NCI-H2227 (cell line): Measurements from ENCODE around the gene NAT8L.

Source experiments
- DNase-seq: peaks from one replicate; lab custom pipeline; 2025; ENCODE audit not compliant: unreplicated experiment; lab: John Stamatoyannopoulos, UW

Gene NAT8L

DNA sequence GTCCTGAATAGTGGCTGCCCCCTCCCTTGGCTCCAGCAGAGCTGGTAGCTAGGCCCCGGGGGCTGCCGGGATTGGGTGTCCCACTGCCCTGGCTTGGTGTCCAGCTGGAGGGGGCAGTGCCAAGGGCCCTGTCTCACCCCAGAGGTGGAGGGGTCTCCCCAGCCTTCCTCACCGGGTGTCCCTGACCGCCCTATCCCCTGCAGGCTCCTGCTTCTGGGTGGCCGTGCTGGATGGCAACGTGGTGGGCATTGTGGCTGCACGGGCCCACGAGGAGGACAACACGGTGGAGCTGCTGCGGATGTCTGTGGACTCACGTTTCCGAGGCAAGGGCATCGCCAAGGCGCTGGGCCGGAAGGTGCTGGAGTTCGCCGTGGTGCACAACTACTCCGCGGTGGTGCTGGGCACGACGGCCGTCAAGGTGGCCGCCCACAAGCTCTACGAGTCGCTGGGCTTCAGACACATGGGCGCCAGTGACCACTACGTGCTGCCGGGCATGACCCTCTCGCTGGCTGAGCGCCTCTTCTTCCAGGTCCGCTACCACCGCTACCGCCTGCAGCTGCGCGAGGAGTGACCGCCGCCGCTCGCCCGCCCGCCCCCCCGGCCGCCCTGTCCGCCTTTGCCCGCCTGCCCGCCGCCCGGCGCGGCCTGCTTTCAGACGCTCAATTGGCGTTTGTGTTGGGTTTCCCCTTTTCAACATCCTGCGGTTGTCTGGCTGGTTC, 4.6 kb downstream of the NAT8L start:
- no peak for DNase-seq

DNA sequence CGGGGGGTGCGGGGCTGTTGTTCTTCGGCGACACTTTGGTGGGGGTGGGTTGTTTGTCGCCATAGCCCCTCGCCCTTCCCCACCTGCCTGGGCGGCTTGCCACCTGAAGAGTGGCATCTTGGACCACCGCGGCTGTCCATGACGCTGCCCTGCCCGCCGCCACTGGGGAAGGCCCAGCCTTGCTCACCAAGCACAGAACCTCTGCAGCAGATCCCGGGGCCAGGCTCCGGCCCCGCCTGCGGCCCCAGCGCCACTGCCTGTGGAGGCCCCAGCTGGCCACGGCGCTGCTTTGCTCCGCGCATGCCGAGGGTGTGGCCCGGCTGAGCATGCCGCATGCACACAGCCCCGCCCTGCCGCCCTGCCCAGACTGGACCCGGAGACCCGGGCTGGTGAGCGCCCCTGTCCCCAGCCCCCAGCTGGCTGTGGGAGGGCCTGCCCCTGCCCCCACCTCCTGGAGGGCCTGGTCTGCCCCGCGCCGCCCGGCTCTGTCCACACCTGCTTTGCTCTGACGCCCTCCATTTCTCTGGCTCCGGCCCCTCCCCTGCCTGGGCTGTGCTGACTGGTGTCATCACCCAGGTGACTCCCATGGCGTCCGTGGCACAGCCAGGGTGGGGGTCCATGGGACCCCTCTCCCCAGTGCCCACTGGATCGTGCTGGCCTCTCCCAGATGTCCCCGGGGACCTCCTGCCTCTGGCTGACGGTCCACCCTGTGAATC, 5.3 kb downstream of the NAT8L start:
- DNase-seq = no peak

GRCh38 chr4:2065106-2065930, 6.2 kb downstream of the NAT8L start:
- no peak for DNase-seq

GRCh38 chr4:2066011-2066551, 7.0 kb downstream of the NAT8L start:
- no peak for DNase-seq

GRCh38 chr4:2066571-2067445, 7.7 kb downstream of the NAT8L start:
- no peak for DNase-seq

- no peak for DNase-seq
These were observed 8.5 kb downstream of the NAT8L start for GRCh38 chr4:2067446-2068197.

GRCh38 chr4:2068198-2068470, 9.0 kb downstream of the NAT8L start:
- DNase-seq = no peak

DNA sequence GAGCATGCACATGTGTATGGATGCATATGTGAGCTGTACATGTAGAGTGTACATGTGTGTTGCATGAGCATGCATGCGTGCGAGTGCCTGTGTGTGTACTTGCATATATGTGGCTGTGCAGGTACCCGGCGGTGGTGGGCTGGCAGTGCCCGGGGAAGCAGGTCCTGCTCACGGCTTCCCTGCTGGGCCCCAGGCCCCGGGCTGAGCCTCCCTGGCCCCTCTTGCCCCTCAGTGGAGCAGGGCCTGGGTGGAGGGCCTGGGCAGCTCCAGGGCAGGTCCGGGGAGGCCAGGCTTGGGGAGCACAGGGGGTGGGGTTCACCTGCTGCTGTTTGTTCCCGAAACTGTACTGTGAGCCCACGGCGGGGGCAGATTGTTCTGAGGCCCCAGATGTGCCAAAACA, 9.4 kb downstream of the NAT8L start:
- DNase-seq = no peak

DNA sequence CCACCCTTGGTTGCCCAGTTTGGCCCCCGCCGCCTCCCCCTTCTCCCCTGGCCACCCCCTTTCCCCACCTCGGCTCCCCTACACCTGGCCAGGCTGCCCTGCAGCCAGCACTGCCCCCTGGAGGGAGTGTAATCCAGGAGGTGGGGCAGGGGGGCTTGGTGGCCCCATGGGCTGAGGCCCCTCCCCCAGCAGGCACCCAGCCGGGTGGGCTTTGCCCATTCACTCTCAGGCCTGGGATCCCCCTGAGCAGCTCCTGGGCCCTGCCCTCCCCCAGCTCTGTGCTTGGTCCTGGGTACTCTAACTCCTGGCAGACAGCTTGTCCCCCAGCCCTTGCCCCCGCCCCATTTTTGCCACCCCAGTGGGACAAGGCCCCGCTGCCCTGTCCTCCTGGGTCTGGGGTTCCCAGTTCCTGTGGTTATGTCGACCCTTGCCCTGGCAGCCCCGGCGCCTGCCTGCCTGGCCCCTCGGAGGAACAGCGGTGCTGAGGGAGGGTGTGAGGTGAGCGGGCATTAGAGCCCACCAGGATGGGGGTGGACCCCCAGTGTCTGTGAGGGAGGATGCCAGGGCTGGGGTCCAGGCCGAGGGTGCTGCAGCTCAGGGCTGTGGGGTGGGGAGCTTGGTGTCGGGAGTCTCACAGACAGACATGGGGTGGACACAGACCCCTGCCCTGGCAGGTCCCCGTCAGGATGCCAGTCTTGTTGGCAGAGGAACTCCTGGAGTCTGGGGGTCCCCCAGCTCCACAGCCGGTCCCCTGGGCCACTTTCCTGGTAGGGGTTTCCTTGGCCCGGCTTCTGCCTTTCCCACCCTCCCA, 10.2 kb downstream of the NAT8L start:
- no peak for DNase-seq

DNA sequence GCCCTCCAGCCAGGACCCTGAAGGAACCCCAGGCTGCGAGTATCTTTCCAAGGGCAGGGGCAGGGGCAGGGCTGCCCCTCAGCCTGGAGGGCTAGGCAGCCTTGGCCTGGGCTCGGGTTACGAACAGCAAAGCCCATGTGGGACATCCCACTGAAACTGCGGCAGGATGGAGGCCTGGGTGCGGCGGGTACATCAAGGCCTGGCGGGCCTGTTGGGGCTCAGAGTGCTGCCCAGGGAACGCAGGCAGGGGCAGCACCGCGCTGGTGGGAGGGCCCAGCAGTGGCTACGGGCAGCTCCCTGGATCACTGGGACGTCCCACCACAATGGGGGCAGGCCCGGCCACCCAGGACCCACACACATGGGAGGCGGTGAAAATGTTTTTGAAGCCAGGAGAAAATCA, 10.9 kb downstream of the NAT8L start:
- no peak for DNase-seq

DNA sequence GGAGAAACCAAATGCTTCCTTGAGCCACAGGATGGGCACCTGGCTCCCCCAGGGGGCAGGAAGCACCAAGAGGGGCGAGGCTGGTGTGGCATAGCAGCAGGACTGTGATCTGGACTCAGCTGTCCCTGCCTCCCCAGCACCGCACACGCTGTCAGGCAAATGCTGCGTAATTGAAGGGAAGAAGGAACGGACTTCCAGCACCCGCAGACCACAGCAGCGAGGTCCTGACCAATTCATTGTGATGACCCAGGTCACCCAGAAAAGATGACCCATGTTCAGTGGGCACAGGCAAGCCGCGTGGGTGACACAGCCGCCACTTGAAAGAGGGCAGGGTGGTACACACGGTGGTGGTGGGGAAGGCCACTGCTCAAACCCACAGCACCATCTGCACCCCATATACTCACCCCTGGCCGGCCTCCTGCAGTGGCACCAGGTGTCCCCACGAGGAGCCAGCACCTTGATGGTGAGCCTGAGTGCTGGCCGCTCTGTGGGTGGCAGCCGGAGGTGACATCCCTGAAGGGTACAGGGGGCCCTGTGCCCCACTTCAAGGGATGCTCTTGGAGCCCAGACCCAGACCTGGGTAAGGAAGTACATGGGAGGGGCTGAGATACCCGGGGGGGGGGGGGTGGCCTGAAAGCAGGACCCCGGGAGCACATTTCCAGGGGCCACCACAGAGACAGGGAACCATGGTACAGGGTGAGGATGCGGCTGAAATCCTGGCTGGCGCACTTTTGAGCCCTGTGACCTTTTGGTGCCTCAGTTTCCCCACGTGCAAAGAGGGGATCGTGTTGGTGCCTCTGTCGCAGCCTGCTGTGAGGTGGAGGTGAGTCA, 11.5 kb downstream of the NAT8L start:
- DNase-seq = no peak

GRCh38 chr4:2071252-2071911, 12.3 kb downstream of the NAT8L start:
- DNase-seq = no peak

DNA sequence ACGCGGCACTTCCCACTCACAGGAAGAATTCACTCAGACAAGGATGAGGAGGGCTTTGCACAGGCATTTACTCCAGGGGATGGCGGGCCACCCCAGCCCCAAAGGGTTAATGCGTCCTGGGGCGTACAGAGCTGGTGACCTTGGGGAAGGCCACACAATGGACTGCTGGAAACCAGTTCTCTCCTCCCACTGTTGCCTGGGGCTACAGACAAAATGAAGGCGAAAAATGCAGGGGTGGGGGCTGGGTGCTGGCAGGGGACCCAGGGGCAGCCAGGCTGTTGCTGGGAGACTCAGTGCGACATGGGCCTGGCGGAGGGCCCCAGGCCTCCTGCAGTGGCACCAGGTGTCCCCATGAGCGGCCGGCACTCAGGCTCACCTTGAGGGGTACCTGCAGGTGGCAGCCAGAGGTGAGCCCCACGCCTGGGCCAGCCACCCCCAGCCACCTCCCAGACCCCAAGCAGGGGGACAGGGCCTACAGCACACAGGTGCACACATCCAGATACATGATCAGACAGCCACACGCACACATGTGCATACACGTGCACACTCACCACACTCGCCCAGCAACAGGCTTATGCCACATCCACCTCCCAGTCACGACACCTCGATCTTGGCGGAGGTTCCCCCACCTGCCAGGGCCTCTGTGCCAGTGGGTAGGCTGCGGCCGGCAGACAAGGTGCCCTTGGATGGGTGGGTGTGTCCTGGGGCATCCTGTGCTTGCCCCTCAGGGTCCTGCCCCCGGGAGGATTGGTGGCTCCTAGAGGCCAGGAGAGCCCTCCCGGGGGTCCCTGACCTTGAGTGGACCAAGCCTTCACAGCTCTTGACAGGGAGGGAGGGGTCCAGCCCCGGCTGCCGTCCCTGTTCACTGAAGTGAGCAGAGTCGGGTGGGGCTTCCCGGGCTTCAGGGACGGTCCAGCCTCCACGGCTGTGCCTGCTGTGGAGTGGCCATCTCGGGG, 13.1 kb downstream of the NAT8L start:
- DNase-seq = no peak

DNA sequence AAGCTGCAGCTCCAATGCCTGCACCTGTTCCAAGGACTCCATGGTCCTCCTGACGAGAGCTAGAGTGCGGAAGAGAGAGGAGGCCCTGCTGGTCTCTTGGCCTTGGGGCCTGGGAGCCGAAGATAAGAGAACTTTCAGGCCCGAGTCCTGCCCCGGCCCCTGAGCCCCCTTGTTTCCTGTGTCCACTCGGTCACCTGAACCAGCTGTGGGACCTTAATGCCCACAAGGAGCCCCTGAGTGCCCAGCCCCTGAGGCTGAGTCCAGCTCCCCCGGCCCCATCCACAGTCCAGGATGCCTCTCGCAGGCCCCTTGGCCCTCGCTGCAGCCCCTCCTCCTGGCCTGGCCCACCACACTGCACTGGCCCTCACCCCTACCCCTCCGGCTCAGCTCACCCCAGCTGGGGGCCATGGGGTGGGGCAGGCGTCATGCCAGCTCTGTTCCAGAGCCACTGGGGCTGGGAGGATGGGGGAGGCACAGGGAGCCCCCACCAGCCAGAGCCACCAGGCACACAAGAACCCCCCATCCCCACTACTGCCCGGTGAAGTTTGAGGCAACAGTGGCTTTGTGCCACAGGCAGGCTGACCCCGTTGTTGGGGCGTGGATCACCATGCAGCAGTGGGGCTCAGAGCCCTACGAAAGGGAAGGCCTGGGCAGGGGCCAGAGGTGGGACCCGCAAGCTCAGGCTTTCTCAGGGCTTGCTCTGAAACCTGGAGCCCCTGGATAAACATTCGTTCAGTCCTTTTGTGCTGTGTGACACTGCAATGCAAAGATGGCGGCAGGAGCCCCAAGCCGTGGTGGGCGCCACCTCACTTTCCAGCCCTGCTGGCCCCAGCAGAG, 14.1 kb downstream of the NAT8L start:
- no peak for DNase-seq

GRCh38 chr4:2073808-2074481, 14.8 kb downstream of the NAT8L start:
- DNase-seq = no peak
